GM12878 (cell line): Measurements from ENCODE around the gene AUNIP. TPM values are rescaled to one million over a fixed set of nuclear protein-coding genes. Genes with fewer than 3 reads are reported as not detected.

Experiments used
- ATAC-seq: fragments of 200-7000 bp; cut with Tn5 transposase; 3 replicates; pipeline ENCODE4 v1.9.1; 2020; ENCODE audit warnings: mild to moderate bottlenecking, moderate library complexity
- BruUV-seq: library from RNA; stranded (reverse); fragments of 400-500 nt; replicated peaks from 2 replicates; lab custom pipeline; 2021; lab: Mats Ljungman, UMichigan
- CTCF ChIA-PET: fragments of 300-600 bp; sonication (Branson Sonifier 250); formaldehyde crosslinking; extraction: SDS; loops from one replicate; lab custom pipeline; 2021; ENCODE audit warnings: inconsistent platforms; lab: Yijun Ruan, JAX
- POLR2A ChIA-PET: fragments of 350-600 bp; formaldehyde crosslinking; extraction: SDS; loops from one replicate; lab custom pipeline; 2021; ENCODE audit warnings: inconsistent platforms; lab: Charles Lee
- RAD21 ChIA-PET: fragments of 300-600 bp; sonication (Branson Sonifier 250); formaldehyde crosslinking; loops from one replicate; lab custom pipeline; 2023; ENCODE audit warnings: antibody characterized with exemption; ENCODE audit not compliant: unreplicated experiment; lab: Charles Lee
- SMC1A ChIA-PET: fragments of 300-600 bp; sonication (Branson Sonifier 250); formaldehyde crosslinking; loops from one replicate; lab custom pipeline; 2023; ENCODE audit not compliant: unreplicated experiment, uncharacterized antibody; lab: Charles Lee
- DNase-seq: peaks from one replicate; pipeline ENCODE4 v3.0.0-alpha.2; 2011; ENCODE audit warnings: low read depth, low spot score
- FAIRE-seq: peaks from 3 replicates; lab custom pipeline; 2011; peaks lifted over from hg19 to GRCh38; lab: Jason Lieb, UNC
- H2AFZ ChIP-seq: 2 replicates; pipeline ENCODE4 v1.6.0; 2011; ENCODE audit warnings: low read depth, low read length, control low read depth; ENCODE audit not compliant: control insufficient read depth
- H3K27ac ChIP-seq: 2 replicates; pipeline ENCODE4 v1.5.1; 2011; ENCODE audit warnings: control low read depth; ENCODE audit not compliant: control insufficient read depth, insufficient read depth
- H3K27me3 ChIP-seq, 2 experiments: replicated peaks in 1 of 2; 2 replicates each; pipeline versions ENCODE4 v1.6.0 to v1.6.1; 2011; ENCODE audit warnings: low read length in 1 of 2; ENCODE audit not compliant: control insufficient read depth in 2 of 2, insufficient read depth in 2 of 2
- H3K36me3 ChIP-seq, 2 experiments: 2 replicates each; pipeline ENCODE4 v1.5.1; 2011; ENCODE audit warnings: low read length in 1 of 2; ENCODE audit not compliant: control insufficient read depth in 2 of 2, insufficient read depth in 2 of 2
- H3K4me1 ChIP-seq: 2 replicates; pipeline ENCODE4 v1.6.1; 2011; ENCODE audit warnings: mild to moderate bottlenecking, low read length, moderate library complexity, mixed read lengths; ENCODE audit not compliant: control insufficient read depth, insufficient read depth
- H3K4me2 ChIP-seq: 2 replicates; pipeline ENCODE4 v1.6.0; 2011; ENCODE audit warnings: control low read depth; ENCODE audit not compliant: control insufficient read depth, insufficient read depth
- H3K4me3 ChIP-seq: fragments of 200-600 bp; sonication (generic); 2 replicates; pipeline ENCODE4 v1.5.1; 2016
- H3K79me2 ChIP-seq: 2 replicates; pipeline ENCODE4 v1.6.0; 2011; ENCODE audit warnings: low read length; ENCODE audit not compliant: control insufficient read depth, insufficient read depth
- H3K9ac ChIP-seq: 2 replicates; pipeline ENCODE4 v1.8.0; 2011; ENCODE audit warnings: low read length, control low read depth, mixed read lengths; ENCODE audit not compliant: control insufficient read depth, insufficient read depth
- H3K9me3 ChIP-seq: replicated peaks from 3 replicates; pipeline ENCODE4 v1.5.1; 2011; ENCODE audit warnings: mild to moderate bottlenecking, low read length; ENCODE audit not compliant: control insufficient read depth, insufficient read depth
- H4K20me1 ChIP-seq: 2 replicates; pipeline ENCODE4 v1.6.0; 2011; ENCODE audit not compliant: control insufficient read depth, insufficient read depth
- ETV6 ChIP-seq, 2 experiments: fragments of 450-650 bp in 1 of 2; IDR thresholded peaks in 1 of 2; conservative IDR thresholded peaks in 1 of 2; 2 replicates each; pipeline ENCODE4 v1.6.1; 2014; ENCODE audit warnings: antibody characterized with exemption in 1 of 2, borderline replicate concordance in 1 of 2, low read depth in 1 of 2, mild to moderate bottlenecking in 1 of 2, moderate library complexity in 1 of 2
- GABPA ChIP-seq: IDR thresholded peaks from 2 replicates; pipeline ENCODE4 v1.6.1; 2014; ENCODE audit warnings: antibody characterized with exemption, low read depth, mild to moderate bottlenecking, inconsistent platforms
- IKZF2 ChIP-seq, 2 experiments: fragments of 450-650 bp; IDR thresholded peaks; 2 replicates each; pipeline ENCODE4 v1.6.1; 2017; ENCODE audit warnings: mild to moderate bottlenecking in 2 of 2, moderate library complexity in 2 of 2
- KLF5 ChIP-seq: fragments of 450-650 bp; IDR thresholded peaks from 2 replicates; pipeline ENCODE4 v1.6.1; 2014; ENCODE audit warnings: mild to moderate bottlenecking; ENCODE audit not compliant: partially characterized antibody
- MXI1 ChIP-seq: fragments of 150-350 bp; IDR thresholded peaks from 2 replicates; pipeline ENCODE4 v1.6.1; 2011; ENCODE audit warnings: low read depth, mild to moderate bottlenecking, inconsistent platforms, low read length, improper control_type of control experiment
- PML ChIP-seq: IDR thresholded peaks from 2 replicates; pipeline ENCODE4 v1.6.1; 2012; ENCODE audit warnings: low read length, inconsistent platforms
- POLR2A ChIP-seq: IDR thresholded peaks from 2 replicates; pipeline ENCODE4 v1.6.1; 2011; ENCODE audit warnings: low read depth, mild to moderate bottlenecking, low read length
- POLR2AphosphoS5 ChIP-seq: IDR thresholded peaks from 2 replicates; pipeline ENCODE4 v1.6.1; 2011; ENCODE audit warnings: mild to moderate bottlenecking, low read length, inconsistent platforms
- RB1 ChIP-seq: fragments of 450-650 bp; formaldehyde crosslinking; IDR thresholded peaks from 2 replicates; pipeline ENCODE4 v1.6.1; 2017; ENCODE audit warnings: mild to moderate bottlenecking, borderline replicate concordance
- RBBP5 ChIP-seq: fragments of 200-600 bp; sonication (generic); conservative IDR thresholded peaks from 2 replicates; pipeline ENCODE4 v1.6.1; 2016
- SMAD1 ChIP-seq: fragments of 450-650 bp; IDR thresholded peaks from 2 replicates; pipeline ENCODE4 v1.6.1; 2018; ENCODE audit warnings: mild to moderate bottlenecking, low read depth; ENCODE audit not compliant: partially characterized antibody
- WGBS: methylation state at CpG from one replicate; pipeline ENCODE4 v1.1.6; 2016; ENCODE audit warnings: low lambda C conversion rate; ENCODE audit not compliant: insufficient replicate concordance, insufficient coverage; ENCODE audit errors: missing lambda C conversion rate; 5-methylcytosine and 5-hydroxymethylcytosine counted together
- in situ Hi-C: fragments of 300-500 bp; cut with MboI; formaldehyde crosslinking; loops from 9 replicates; pipeline ENCODE4 v1.14.3; 2018; ENCODE audit warnings: mixed read lengths
- intact Hi-C: fragments of 100-400 bp; cut with micrococcal nuclease; formaldehyde crosslinking; loops from one replicate; pipeline ENCODE4 v1.14.2; 2022; ENCODE audit not compliant: unreplicated experiment
- polyA plus RNA-seq, 11 experiments: library from polyadenylated mRNA; depleted of rRNA in 4 of 11; unstranded in 6 of 11; stranded (reverse) in 5 of 11; fragments of >200 nt; fragmentation: Nextera tagmentation in 4 of 11; fragmentation: Illumina TruSeq in 1 of 11; extraction: Ambion mirVana in 4 of 11; extraction: Trizol in 1 of 11; gene quantifications; 1 replicate in 1 of 11; 2 replicates in 10 of 11; pipeline versions ENCODE4 v1.2.1 to v1.2.3, GENCODE V29; 2011 to 2016; ENCODE audit warnings: inconsistent platforms in 2 of 11, missing spikeins in 2 of 11, low read depth in 1 of 11
- total RNA-seq, 4 experiments: library from RNA; depleted of rRNA in 3 of 4; stranded (reverse); fragments of >200 nt in 3 of 4; fragmentation: Illumina TruSeq in 1 of 4; extraction: Trizol in 1 of 4; gene quantifications; 2 replicates each; pipeline versions ENCODE4 v1.2.1 to v1.2.3, GENCODE V29; 2013 to 2021
- TF ChIP-seq, protein P1 (sequence below): fragments of 450-650 bp; IDR thresholded peaks from 2 replicates; pipeline ENCODE4 v1.6.1; 2017; ENCODE audit warnings: mild to moderate bottlenecking, moderate library complexity
- TF ChIP-seq, protein P2 (sequence below): IDR thresholded peaks from 2 replicates; pipeline ENCODE4 v1.6.1; 2011; ENCODE audit warnings: low read depth, mild to moderate bottlenecking, low read length, moderate library complexity, borderline replicate concordance; ENCODE audit errors: extremely low read depth

Gene AUNIP
- total and polyA plus RNA-seq, 10 of the 15 experiments (the other 5 are each of a cell fraction or from before 2014, with no cell fraction given): 3.9 to 20.0 (median 12.7) TPM

DNA sequence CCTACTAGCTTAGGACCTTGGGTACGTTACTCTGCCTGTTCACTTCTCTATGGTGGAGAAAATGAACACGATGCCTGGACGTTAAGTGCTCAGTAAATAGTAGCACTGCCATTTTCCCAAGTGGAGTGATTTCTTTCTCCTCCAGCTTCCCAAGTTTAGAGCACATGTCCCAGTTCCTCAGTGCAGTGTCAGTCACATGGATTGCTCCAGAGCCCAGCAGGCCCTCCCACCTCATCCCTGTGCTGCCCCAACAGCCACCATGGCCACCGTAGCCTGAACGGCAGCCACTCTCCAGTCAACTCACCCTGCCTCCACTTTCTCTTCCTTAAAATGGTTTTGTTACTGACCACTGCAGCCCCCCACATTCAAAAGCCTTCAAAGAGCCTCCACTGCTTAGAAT, 38.5 kb upstream of the AUNIP start:
- BruUV-seq: no TSS peak
- in situ Hi-C loops: loop anchor here (5.0 kb wide), 1 partner anchor 100 kb away; the partner anchor contains the start of gene PAFAH2

DNA sequence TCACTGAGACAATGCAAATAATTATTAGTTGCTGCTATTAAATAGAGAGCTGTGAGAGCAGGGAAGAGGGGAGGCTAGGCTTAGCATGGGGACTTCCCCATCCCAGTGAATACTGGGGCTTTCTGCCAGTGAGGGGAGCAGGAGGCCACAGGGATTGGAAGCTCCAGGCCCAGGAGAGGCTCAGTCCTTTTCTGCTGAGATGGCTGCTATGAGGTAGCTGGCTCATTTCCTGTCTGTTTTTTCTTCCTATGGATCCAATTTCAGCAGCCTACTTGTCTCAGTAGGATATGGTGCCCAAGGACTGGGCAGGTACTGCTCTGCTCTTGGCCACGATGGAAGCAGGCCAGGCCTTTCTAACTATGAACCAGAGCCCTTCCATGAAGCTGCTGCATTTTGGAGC, 37.0 kb upstream of the AUNIP start:
- intact Hi-C loops (no loop called here), in situ Hi-C loops (loop anchor here (5.0 kb wide), 1 partner anchor 101 kb away; the partner anchor contains the start of gene PAFAH2)
- ATAC-seq (no peak), FAIRE-seq (no peak), DNase-seq (no peak)
- ChIA-PET POLR2A (interaction anchor here (0.5 to 12.0 kb wide), 6 partner anchors 8 to 102 kb away, joined by 3 to 116 read pairs (median 4); partner anchors contain the start of gene PAFAH2), CTCF (interaction anchor here (0.6 to 14.0 kb wide), 35 partner anchors 8 to 420 kb away, joined by 3 to 383 read pairs (median 5); partner anchors contain the start of genes MTFR1L, PAFAH2, PAQR7 and ZNF593), SMC1A (interaction anchor here (0.6 to 19.7 kb wide), 18 partner anchors 8 to 349 kb away, joined by 3 to 319 read pairs (median 5); partner anchors contain the start of genes PAFAH2 and PAQR7), RAD21 (interaction anchor here (0.9 to 14.5 kb wide), 15 partner anchors 13 to 273 kb away, joined by 3 to 296 read pairs (median 4); partner anchors contain the start of genes C1orf232, PAFAH2, PAQR7 and ZNF593)
- 100% methylated on average over 1 of the region's 1 CpG for WGBS
- H3K36me3 ChIP-seq: peaks cover 3 to 13% of the 10 kb centered on the region in 2 experiments; a peak in 3 of 4 replicates
- H3K4me1 ChIP-seq: peaks cover 6% of the 10 kb centered on the region; the same call in 1 of the 2 replicates
- H3K9me3 ChIP-seq: no peaks in the 10 kb centered on the region
- no TSS peak for BruUV-seq
- H3K79me2 ChIP-seq: peaks cover under 1% of the 10 kb centered on the region
- no peak overlapping the region for H3K4me3 ChIP-seq
- H3K4me2 ChIP-seq: no peak overlapping the region
- H3K27ac ChIP-seq: no peak overlapping the region
- H3K27me3 ChIP-seq: no peaks in the 10 kb centered on the region
- H3K9ac ChIP-seq: no peak overlapping the region
- H4K20me1 ChIP-seq: no peaks in the 10 kb centered on the region
- no peak overlapping the region for H2AFZ ChIP-seq
- TF ChIP-seq KLF5 (no peak), RB1 (no peak), SMAD1 (no peak), IKZF2 (IDR thresholded peaks at IDR 0.05) (no peak), ETV6 (conservative IDR thresholded peaks at IDR 0.05 in 1 of 2, IDR thresholded peaks at IDR 0.05 in 1 of 2; ENCODE audit: borderline replicate concordance in 1 of 2, low read depth in 1 of 2) (no peak)
- TF ChIP-seq, protein P1, sequence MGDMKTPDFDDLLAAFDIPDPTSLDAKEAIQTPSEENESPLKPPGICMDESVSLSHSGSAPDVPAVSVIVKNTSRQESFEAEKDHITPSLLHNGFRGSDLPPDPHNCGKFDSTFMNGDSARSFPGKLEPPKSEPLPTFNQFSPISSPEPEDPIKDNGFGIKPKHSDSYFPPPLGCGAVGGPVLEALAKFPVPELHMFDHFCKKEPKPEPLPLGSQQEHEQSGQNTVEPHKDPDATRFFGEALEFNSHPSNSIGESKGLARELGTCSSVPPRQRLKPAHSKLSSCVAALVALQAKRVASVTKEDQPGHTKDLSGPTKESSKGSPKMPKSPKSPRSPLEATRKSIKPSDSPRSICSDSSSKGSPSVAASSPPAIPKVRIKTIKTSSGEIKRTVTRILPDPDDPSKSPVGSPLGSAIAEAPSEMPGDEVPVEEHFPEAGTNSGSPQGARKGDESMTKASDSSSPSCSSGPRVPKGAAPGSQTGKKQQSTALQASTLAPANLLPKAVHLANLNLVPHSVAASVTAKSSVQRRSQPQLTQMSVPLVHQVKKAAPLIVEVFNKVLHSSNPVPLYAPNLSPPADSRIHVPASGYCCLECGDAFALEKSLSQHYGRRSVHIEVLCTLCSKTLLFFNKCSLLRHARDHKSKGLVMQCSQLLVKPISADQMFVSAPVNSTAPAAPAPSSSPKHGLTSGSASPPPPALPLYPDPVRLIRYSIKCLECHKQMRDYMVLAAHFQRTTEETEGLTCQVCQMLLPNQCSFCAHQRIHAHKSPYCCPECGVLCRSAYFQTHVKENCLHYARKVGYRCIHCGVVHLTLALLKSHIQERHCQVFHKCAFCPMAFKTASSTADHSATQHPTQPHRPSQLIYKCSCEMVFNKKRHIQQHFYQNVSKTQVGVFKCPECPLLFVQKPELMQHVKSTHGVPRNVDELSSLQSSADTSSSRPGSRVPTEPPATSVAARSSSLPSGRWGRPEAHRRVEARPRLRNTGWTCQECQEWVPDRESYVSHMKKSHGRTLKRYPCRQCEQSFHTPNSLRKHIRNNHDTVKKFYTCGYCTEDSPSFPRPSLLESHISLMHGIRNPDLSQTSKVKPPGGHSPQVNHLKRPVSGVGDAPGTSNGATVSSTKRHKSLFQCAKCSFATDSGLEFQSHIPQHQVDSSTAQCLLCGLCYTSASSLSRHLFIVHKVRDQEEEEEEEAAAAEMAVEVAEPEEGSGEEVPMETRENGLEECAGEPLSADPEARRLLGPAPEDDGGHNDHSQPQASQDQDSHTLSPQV: no peak

More for the DNA sequence above, 38.5 kb upstream of the AUNIP start:
- H3K27me3 ChIP-seq: no peaks in the 10 kb centered on the region
- H3K27ac ChIP-seq: no peak overlapping the region
- 92% methylated on average over 5 of the region's 5 CpGs for WGBS
- DNase-seq: no peak
- CTCF ChIA-PET: interaction anchor here (14.0 kb wide), 1 partner anchor 99 kb away, joined by 383 read pairs; the partner anchor contains the start of gene PAFAH2
- H3K4me3 ChIP-seq: no peak overlapping the region
- H3K9ac ChIP-seq: no peak overlapping the region
- intact Hi-C loops: no loop called here
- peaks cover 5 to 15% of the 10 kb centered on the region in 2 experiments; a peak in 3 of 4 replicates for H3K36me3 ChIP-seq
- SMC1A ChIA-PET: interaction anchor here (19.7 kb wide), 1 partner anchor 101 kb away, joined by 319 read pairs; the partner anchor contains the start of gene PAFAH2
- FAIRE-seq: no peak
- peaks cover 8% of the 10 kb centered on the region for H3K79me2 ChIP-seq
- no peak for ATAC-seq
- H3K9me3 ChIP-seq: no peaks in the 10 kb centered on the region
- H3K4me1 ChIP-seq: peaks cover 6% of the 10 kb centered on the region; the same call in 1 of the 2 replicates
- TF ChIP-seq, protein P2, sequence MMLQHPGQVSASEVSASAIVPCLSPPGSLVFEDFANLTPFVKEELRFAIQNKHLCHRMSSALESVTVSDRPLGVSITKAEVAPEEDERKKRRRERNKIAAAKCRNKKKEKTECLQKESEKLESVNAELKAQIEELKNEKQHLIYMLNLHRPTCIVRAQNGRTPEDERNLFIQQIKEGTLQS: no peak
- TF ChIP-seq POLR2A: 0 out of 2 replicates have a peak, but pooled peaks have one; percentile 21
- TF ChIP-seq POLR2AphosphoS5: no peak
- TF ChIP-seq GABPA: no peak
- no peak for TF ChIP-seq RBBP5
- TF ChIP-seq MXI1: no peak
- no peak for TF ChIP-seq PML
- no peaks in the 10 kb centered on the region for H4K20me1 ChIP-seq
- H2AFZ ChIP-seq: no peak overlapping the region
- no peak overlapping the region for H3K4me2 ChIP-seq
- RAD21 ChIA-PET: interaction anchor here (0.7 to 14.5 kb wide), 3 partner anchors 24 to 99 kb away, joined by 4 to 296 read pairs (median 4); partner anchors contain the start of gene PAFAH2
- POLR2A ChIA-PET: interaction anchor here (0.7 to 12.0 kb wide), 2 partner anchors 77 to 100 kb away, joined by 3 to 116 read pairs; partner anchors contain the start of gene PAFAH2
